Measurements from ENCODE around the gene MCM6.

DNA sequence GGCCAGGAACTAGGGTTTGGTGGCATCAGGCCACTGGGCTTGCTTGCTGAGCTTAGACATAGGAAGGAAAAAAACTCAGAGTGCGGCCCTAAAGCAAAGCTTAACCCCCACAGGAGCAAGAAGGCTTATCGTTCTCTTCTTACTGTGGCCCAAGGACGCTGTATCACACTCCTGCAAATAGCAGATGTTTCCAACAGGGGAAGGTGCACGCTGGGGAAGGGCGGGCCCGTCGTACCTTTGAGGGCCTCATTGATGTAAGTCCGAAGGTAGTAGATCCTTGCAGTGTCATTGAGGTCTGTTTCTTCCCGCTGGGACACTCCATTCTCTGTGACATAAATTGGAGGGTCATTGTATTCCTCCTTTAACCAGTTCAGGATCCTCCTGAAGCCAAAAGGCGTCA is 85.8 kb downstream of the MCM6 start:
- TF ChIP-seq CTCF (IDR thresholded peaks at IDR 0.05 in 4 of 5, conservative IDR thresholded peaks at IDR 0.05 in 1 of 5) = no peak
- no peak for TF ChIP-seq POLR2A (IDR thresholded peaks at IDR 0.05)

Data from gastrocnemius medialis (tissue), 4 donors.